Vagina (tissue), 2 donors: ENCODE data around the gene PTPN6.

ENCODE experiments used
- POLR2A ChIP-seq, 2 donors: fragments of 450-650 bp; IDR thresholded peaks; one replicate each; pipeline ENCODE4 v1.6.1; 2017; ENCODE audit warnings: antibody characterized with exemption in 2 of 2, mild to moderate bottlenecking in 2 of 2, moderate library complexity in 2 of 2
- POLR2AphosphoS5 ChIP-seq, 2 donors: sonication (generic); formaldehyde crosslinking; IDR thresholded peaks; one replicate each; pipeline ENCODE4 v1.9.0; 2017; ENCODE audit warnings: antibody characterized with exemption in 2 of 2, mild to moderate bottlenecking in 2 of 2, low read depth in 1 of 2; ENCODE audit not compliant: insufficient read depth in 1 of 2
- TF ChIP-seq, protein P1 (sequence below), 3 experiments: fragments of 450-650 bp in 2 of 3; fragments of 200-600 bp in 1 of 3; sonication (generic) in 1 of 3; IDR thresholded peaks; one replicate each; pipeline ENCODE4 v1.5.1; 2017 to 2019; ENCODE audit warnings: antibody characterized with exemption in 3 of 3, mild to moderate bottlenecking in 2 of 3, moderate library complexity in 2 of 3

DNA sequence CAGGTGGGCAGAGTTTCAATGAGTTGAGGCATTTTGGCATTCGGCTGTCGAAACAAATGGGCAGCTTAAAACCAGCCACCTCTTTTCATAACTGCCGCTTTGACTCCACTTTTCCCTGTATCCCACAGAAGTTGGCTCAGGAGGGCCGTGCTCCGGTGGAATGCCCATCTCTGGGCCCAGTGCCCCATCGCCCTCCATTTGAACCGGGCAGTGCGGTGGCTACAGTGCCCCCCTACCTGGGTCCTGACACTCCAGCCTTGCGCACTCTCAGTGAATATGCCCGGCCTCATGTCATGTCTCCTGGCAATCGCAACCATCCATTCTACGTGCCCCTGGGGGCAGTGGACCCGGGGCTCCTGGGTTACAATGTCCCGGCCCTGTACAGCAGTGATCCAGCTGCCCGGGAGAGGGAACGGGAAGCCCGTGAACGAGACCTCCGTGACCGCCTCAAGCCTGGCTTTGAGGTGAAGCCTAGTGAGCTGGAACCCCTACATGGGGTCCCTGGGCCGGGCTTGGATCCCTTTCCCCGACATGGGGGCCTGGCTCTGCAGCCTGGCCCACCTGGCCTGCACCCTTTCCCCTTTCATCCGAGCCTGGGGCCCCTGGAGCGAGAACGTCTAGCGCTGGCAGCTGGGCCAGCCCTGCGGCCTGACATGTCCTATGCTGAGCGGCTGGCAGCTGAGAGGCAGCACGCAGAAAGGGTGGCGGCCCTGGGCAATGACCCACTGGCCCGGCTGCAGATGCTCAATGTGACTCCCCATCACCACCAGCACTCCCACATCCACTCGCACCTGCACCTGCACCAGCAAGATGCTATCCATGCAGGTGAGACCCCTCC, 12.6 kb upstream of the PTPN6 start:
- no peak for TF ChIP-seq POLR2A (IDR thresholded peaks at IDR 0.05)
- TF ChIP-seq, protein P1, sequence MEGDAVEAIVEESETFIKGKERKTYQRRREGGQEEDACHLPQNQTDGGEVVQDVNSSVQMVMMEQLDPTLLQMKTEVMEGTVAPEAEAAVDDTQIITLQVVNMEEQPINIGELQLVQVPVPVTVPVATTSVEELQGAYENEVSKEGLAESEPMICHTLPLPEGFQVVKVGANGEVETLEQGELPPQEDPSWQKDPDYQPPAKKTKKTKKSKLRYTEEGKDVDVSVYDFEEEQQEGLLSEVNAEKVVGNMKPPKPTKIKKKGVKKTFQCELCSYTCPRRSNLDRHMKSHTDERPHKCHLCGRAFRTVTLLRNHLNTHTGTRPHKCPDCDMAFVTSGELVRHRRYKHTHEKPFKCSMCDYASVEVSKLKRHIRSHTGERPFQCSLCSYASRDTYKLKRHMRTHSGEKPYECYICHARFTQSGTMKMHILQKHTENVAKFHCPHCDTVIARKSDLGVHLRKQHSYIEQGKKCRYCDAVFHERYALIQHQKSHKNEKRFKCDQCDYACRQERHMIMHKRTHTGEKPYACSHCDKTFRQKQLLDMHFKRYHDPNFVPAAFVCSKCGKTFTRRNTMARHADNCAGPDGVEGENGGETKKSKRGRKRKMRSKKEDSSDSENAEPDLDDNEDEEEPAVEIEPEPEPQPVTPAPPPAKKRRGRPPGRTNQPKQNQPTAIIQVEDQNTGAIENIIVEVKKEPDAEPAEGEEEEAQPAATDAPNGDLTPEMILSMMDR (IDR thresholded peaks at IDR 0.05), result peak in 1 of 3 experiments; percentile 4
- no peak for TF ChIP-seq POLR2AphosphoS5 (IDR thresholded peaks at IDR 0.05; ENCODE audit: insufficient read depth in 1 of 2, low read depth in 1 of 2)
